HCT116 (cell line): ENCODE results near the gene BTBD3. TPM values are rescaled to one million over a fixed set of nuclear protein-coding genes. Genes with fewer than 3 reads are reported as not detected.

Source experiments
- ATAC-seq: fragments of 200-7000 bp; cut with Tn5 transposase; 2 replicates; pipeline ENCODE4 v1.9.1; 2020; ENCODE audit warnings: mild to moderate bottlenecking, moderate library complexity
- BruUV-seq: library from RNA; stranded (reverse); fragments of 400-500 nt; replicated peaks from 2 replicates; lab custom pipeline; 2021; lab: Mats Ljungman, UMichigan
- CTCF ChIA-PET: fragments of 300-600 bp; sonication (Branson Sonifier 250); formaldehyde crosslinking; loops from one replicate; lab custom pipeline; 2021; ENCODE audit warnings: antibody characterized with exemption; lab: Charles Lee
- POLR2A ChIA-PET: fragments of 300-600, 350-600 bp; sonication (Branson Sonifier 250); formaldehyde crosslinking; loops from one replicate; lab custom pipeline; 2021; ENCODE audit warnings: antibody characterized with exemption; lab: Charles Lee
- RAD21 ChIA-PET, 2 experiments: fragments of 300-600 bp; sonication (Branson Sonifier 250); formaldehyde crosslinking; loops; one replicate each; lab custom pipeline; 2023; ENCODE audit warnings: low total read pairs in 2 of 2; ENCODE audit not compliant: uncharacterized antibody in 2 of 2, unreplicated experiment in 2 of 2, low non-redundant PET in 1 of 2; lab: Charles Lee
- DNase-seq: peaks from one replicate; pipeline ENCODE4 v3.0.0-alpha.2; 2010; ENCODE audit warnings: low read depth, low spot score
- H2AFZ ChIP-seq: fragments of 200-600 bp; shearing (Covaris generic), sonication (generic); 2 replicates; pipeline ENCODE4 v1.6.1; 2017; ENCODE audit warnings: low read depth, mixed run types, mixed read lengths, antibody characterized with exemption, low read length; ENCODE audit not compliant: poor library complexity, severe bottlenecking
- H3K27ac ChIP-seq: 2 replicates; pipeline ENCODE4 v1.5.1; 2012; ENCODE audit warnings: low read depth, low read length
- H3K27me3 ChIP-seq: fragments of 200-600 bp; sonication (generic); 2 replicates; pipeline ENCODE4 v1.6.1; 2016; ENCODE audit warnings: mixed run types, low read length, mixed read lengths; ENCODE audit not compliant: insufficient read depth
- H3K36me3 ChIP-seq, 2 experiments: fragments of 200-500 bp in 1 of 2; fragments of 200-600 bp in 1 of 2; sonication (Bioruptor generic) in 1 of 2; sonication (generic) in 1 of 2; 2 replicates each; pipeline versions ENCODE4 v1.5.1 to v1.6.1; 2014 to 2016; ENCODE audit warnings: low read length in 2 of 2, inconsistent platforms in 1 of 2, mixed read lengths in 1 of 2, mixed run types in 1 of 2; ENCODE audit not compliant: insufficient read depth in 2 of 2, control insufficient read depth in 1 of 2
- H3K4me1 ChIP-seq, 2 experiments: fragments of 200-600 bp in 1 of 2; sonication (generic) in 1 of 2; 2 replicates each; pipeline versions ENCODE4 v1.5.1 to v1.6.1; 2012 to 2017; ENCODE audit warnings: low read length in 2 of 2, inconsistent platforms in 1 of 2, mild to moderate bottlenecking in 1 of 2, mixed read lengths in 1 of 2, mixed run types in 1 of 2, moderate library complexity in 1 of 2; ENCODE audit not compliant: insufficient read depth in 2 of 2, control insufficient read depth in 1 of 2
- H3K4me2 ChIP-seq: fragments of 200-600 bp; sonication (generic); 2 replicates; pipeline ENCODE4 v1.6.1; 2017; ENCODE audit warnings: mixed run types, low read length, mixed read lengths
- H3K4me3 ChIP-seq, 2 experiments: fragments of 200-600 bp in 1 of 2; sonication (generic) in 1 of 2; replicated peaks in 1 of 2; 2 replicates each; pipeline ENCODE4 v1.5.1; 2011 to 2016; ENCODE audit warnings: low read length in 2 of 2, control low read depth in 1 of 2, low read depth in 1 of 2, mild to moderate bottlenecking in 1 of 2, mixed read lengths in 1 of 2, mixed run types in 1 of 2
- H3K79me2 ChIP-seq: fragments of 200-600 bp; sonication (generic); 2 replicates; pipeline ENCODE4 v1.6.1; 2017; ENCODE audit warnings: mild to moderate bottlenecking, mixed run types, low read length, moderate library complexity, mixed read lengths; ENCODE audit not compliant: insufficient read depth
- H3K9ac ChIP-seq: fragments of 200-600 bp; sonication (generic); 2 replicates; pipeline ENCODE4 v1.6.1; 2016; ENCODE audit warnings: low read length, mixed read lengths
- H3K9me2 ChIP-seq: fragments of 200-600 bp; sonication (generic), shearing (Covaris generic); 2 replicates; pipeline ENCODE4 v1.6.1; 2017; ENCODE audit warnings: mixed run types, mild to moderate bottlenecking, moderate library complexity; ENCODE audit not compliant: insufficient read depth
- H3K9me3 ChIP-seq, 2 experiments: fragments of 200-500 bp in 1 of 2; fragments of 200-600 bp in 1 of 2; sonication (Bioruptor generic) in 1 of 2; sonication (generic) in 1 of 2; 2 replicates each; pipeline ENCODE4 v1.6.1; 2014 to 2017; ENCODE audit warnings: low read length in 2 of 2, mixed read lengths in 2 of 2, inconsistent platforms in 1 of 2, low read depth in 1 of 2, mild to moderate bottlenecking in 1 of 2, mixed run types in 1 of 2, moderate library complexity in 1 of 2; ENCODE audit not compliant: control insufficient read depth in 1 of 2, insufficient read depth in 1 of 2
- H4K20me1 ChIP-seq: fragments of 200-600 bp; sonication (generic), shearing (Covaris generic); 2 replicates; pipeline ENCODE4 v1.6.1; 2017; ENCODE audit warnings: mixed run types, mild to moderate bottlenecking, moderate library complexity; ENCODE audit not compliant: insufficient read depth
- ATF3 ChIP-seq: IDR thresholded peaks from 2 replicates; pipeline ENCODE4 v1.6.1; 2012
- CBX3 ChIP-seq: IDR thresholded peaks from 2 replicates; pipeline ENCODE4 v1.6.1; 2012; ENCODE audit warnings: low read depth
- CEBPB ChIP-seq: IDR thresholded peaks from 2 replicates; pipeline ENCODE4 v1.6.1; 2012; ENCODE audit warnings: low read depth
- CTCF ChIP-seq, 3 experiments: fragments of 200-600 bp in 1 of 3; sonication (generic) in 1 of 3; IDR thresholded peaks in 2 of 3; conservative IDR thresholded peaks in 1 of 3; 2 replicates each; pipeline ENCODE4 v1.5.1; 2012 to 2017; ENCODE audit warnings: low read depth in 2 of 3, low read length in 2 of 3, antibody characterized with exemption in 1 of 3, borderline replicate concordance in 1 of 3, control low read depth in 1 of 3, mild to moderate bottlenecking in 1 of 3, mixed read lengths in 1 of 3, mixed run types in 1 of 3, moderate library complexity in 1 of 3; ENCODE audit not compliant: insufficient read depth in 1 of 3
- ELF1 ChIP-seq: IDR thresholded peaks from 2 replicates; pipeline ENCODE4 v1.6.1; 2012; ENCODE audit warnings: low read depth, borderline replicate concordance
- EZH2 ChIP-seq: fragments of 200-600 bp; sonication (generic); IDR thresholded peaks from 2 replicates; pipeline ENCODE4 v1.6.1; 2017; ENCODE audit warnings: antibody characterized with exemption, mixed run types
- EZH2phosphoT487 ChIP-seq: fragments of 200-600 bp; IDR thresholded peaks from 2 replicates; pipeline ENCODE4 v1.6.1; 2018; ENCODE audit warnings: antibody characterized with exemption, borderline replicate concordance
- FOSL1 ChIP-seq: IDR thresholded peaks from 2 replicates; pipeline ENCODE4 v1.6.1; 2012; ENCODE audit warnings: low read depth
- JUND ChIP-seq: IDR thresholded peaks from 2 replicates; pipeline ENCODE4 v1.6.1; 2012
- POLR2A ChIP-seq: IDR thresholded peaks from 2 replicates; pipeline ENCODE4 v1.7.0; 2011; ENCODE audit warnings: borderline replicate concordance; ENCODE audit not compliant: insufficient read depth, insufficient read length; ENCODE audit errors: extremely low read depth
- POLR2AphosphoS5 ChIP-seq: IDR thresholded peaks from 2 replicates; pipeline ENCODE4 v1.6.1; 2011; ENCODE audit warnings: mild to moderate bottlenecking, low read depth, low read length, moderate library complexity
- RAD21 ChIP-seq: IDR thresholded peaks from 2 replicates; pipeline ENCODE4 v1.6.1; 2012; ENCODE audit warnings: low read depth, mild to moderate bottlenecking
- SIN3A ChIP-seq: IDR thresholded peaks from 2 replicates; pipeline ENCODE4 v1.6.1; 2012; ENCODE audit warnings: low read depth
- SP1 ChIP-seq: IDR thresholded peaks from 2 replicates; pipeline ENCODE4 v1.6.1; 2012; ENCODE audit warnings: low read depth
- SRF ChIP-seq: IDR thresholded peaks from 2 replicates; pipeline ENCODE4 v1.6.1; 2012; ENCODE audit warnings: low read depth
- TCF7L2 ChIP-seq: IDR thresholded peaks from 2 replicates; pipeline ENCODE4 v1.7.0; 2011; ENCODE audit warnings: borderline replicate concordance, inconsistent platforms; ENCODE audit not compliant: insufficient read depth, insufficient read length; ENCODE audit errors: extremely low read depth
- ZFX ChIP-seq: fragments of 450-650 bp; IDR thresholded peaks from 2 replicates; pipeline ENCODE4 v1.6.1; 2017
- ZNF274 ChIP-seq: fragments of 200-500 bp; sonication (Bioruptor generic); IDR thresholded peaks from 2 replicates; pipeline ENCODE4 v1.6.1; 2014; ENCODE audit warnings: mild to moderate bottlenecking, low read depth, low read length, inconsistent platforms
- intact Hi-C: fragments of 100-400 bp; cut with micrococcal nuclease; formaldehyde crosslinking; loops from 2 replicates; pipeline ENCODE4 v1.10.0; 2022
- total RNA-seq: library from RNA; stranded (reverse); gene quantifications from one replicate; pipeline ENCODE4 v1.2.1, GENCODE V29; 2021; ENCODE audit not compliant: unreplicated experiment
- TF ChIP-seq, protein P1 (sequence below): IDR thresholded peaks from 2 replicates; pipeline ENCODE4 v1.6.1; 2012
- TF ChIP-seq, protein P2 (sequence below): IDR thresholded peaks from 2 replicates; pipeline ENCODE4 v1.6.1; 2011; ENCODE audit warnings: mild to moderate bottlenecking, low read length, moderate library complexity; ENCODE audit not compliant: insufficient replicate concordance; ENCODE audit errors: extremely low read depth

The BTBD3 gene
- total RNA-seq, 1 experiment from 2014 or later, result 20.2 TPM

DNA sequence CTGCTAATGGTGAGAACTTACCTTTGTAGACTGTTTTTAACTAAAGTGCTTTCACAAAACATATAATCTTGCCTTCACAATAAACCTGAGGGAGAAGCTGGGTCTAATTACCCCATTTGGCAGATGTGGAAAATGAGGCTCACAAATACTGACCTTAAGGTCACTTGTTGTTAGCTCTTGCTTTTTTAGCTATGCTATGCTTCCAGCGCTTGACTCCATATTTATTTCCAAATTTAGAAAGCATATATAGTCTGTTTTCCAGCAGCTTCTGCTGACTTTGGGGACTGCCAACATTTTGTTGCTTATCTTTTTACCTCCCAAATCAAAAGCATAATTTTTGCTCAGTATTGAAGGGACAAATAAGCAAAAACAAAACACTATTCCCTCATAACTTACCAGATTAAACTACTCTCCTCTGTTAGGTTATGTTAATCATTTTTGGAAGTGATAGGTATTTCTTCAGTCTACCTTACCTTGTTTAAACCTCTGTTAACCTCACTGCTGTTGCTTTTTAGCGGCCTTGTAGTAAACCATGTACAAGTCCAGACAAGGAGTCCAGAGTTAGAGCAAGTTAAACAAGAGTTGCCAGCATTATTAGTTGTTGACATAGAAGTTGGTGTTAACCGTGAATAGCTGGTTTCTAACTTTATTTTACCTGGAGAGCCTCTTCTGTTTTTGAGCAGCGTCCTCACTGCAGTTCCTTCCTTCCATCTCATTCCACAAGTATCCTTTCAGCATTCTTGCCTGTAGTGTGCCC lies 4.9 kb upstream of the BTBD3 start (continued):
- TF ChIP-seq, protein P1, sequence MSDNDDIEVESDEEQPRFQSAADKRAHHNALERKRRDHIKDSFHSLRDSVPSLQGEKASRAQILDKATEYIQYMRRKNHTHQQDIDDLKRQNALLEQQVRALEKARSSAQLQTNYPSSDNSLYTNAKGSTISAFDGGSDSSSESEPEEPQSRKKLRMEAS, result no peak
- TF ChIP-seq JUND (no peak), SP1 (no peak)

DNA sequence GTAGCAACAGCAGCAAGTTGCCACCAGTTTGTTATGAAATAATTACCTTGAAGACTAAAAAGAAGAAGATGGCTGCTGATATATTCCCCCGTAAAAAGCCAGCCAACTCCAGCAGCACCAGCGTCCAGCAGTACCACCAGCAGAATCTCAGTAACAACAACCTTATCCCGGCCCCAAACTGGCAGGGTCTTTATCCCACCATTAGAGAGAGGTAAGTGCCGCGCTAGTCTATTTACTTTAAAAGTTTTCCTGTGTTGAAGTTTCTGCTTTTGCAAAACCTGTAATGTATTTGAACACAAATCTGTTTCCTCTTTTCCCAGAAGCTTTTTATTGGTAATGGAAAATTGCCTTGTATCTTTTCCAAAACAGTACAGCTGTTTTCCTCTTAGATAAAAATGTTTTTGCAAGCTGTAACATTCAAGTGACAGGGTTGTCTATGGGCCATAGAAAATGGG lies 725 bp downstream of the BTBD3 start:
- H3K4me1 ChIP-seq, result no peaks in the 10 kb centered on the region
- no peak for ATAC-seq
- no peak overlapping the region for H3K4me3 ChIP-seq
- H3K9me2 ChIP-seq, result no peaks in the 10 kb centered on the region
- intact Hi-C loops, result no loop called here
- H3K36me3 ChIP-seq, result no peaks in the 10 kb centered on the region
- TF ChIP-seq TCF7L2, result no peak
- no peak for TF ChIP-seq SP1
- TF ChIP-seq SIN3A, result no peak
- TF ChIP-seq, protein P2, sequence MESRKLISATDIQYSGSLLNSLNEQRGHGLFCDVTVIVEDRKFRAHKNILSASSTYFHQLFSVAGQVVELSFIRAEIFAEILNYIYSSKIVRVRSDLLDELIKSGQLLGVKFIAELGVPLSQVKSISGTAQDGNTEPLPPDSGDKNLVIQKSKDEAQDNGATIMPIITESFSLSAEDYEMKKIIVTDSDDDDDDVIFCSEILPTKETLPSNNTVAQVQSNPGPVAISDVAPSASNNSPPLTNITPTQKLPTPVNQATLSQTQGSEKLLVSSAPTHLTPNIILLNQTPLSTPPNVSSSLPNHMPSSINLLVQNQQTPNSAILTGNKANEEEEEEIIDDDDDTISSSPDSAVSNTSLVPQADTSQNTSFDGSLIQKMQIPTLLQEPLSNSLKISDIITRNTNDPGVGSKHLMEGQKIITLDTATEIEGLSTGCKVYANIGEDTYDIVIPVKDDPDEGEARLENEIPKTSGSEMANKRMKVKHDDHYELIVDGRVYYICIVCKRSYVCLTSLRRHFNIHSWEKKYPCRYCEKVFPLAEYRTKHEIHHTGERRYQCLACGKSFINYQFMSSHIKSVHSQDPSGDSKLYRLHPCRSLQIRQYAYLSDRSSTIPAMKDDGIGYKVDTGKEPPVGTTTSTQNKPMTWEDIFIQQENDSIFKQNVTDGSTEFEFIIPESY, result no peak
- TF ChIP-seq CBX3, result no peak
- no peak for TF ChIP-seq ZNF274
- no peak for TF ChIP-seq EZH2phosphoT487
- TF ChIP-seq, protein P1, result no peak
- no peak for TF ChIP-seq RAD21
- TF ChIP-seq POLR2A, result no peak
- no peak for TF ChIP-seq JUND
- no peak for TF ChIP-seq CEBPB
- no peak for TF ChIP-seq EZH2
- no peak for TF ChIP-seq ATF3
- no peak for TF ChIP-seq SRF
- no peak for TF ChIP-seq POLR2AphosphoS5
- no peak for TF ChIP-seq FOSL1
- no peak for TF ChIP-seq ZFX
- TF ChIP-seq ELF1, result no peak
- TF ChIP-seq CTCF (IDR thresholded peaks at IDR 0.05 in 2 of 3, conservative IDR thresholded peaks at IDR 0.05 in 1 of 3; ENCODE audit: borderline replicate concordance in 1 of 3, insufficient read depth in 1 of 3, low read depth in 2 of 3, low read length in 2 of 3), result no peak
- POLR2A ChIA-PET, result no interaction called here
- RAD21 ChIA-PET, result no interaction called here
- DNase-seq, result no peak
- no peak overlapping the region for H2AFZ ChIP-seq
- H3K27me3 ChIP-seq, result no peaks in the 10 kb centered on the region
- H4K20me1 ChIP-seq, result no peaks in the 10 kb centered on the region
- no peaks in the 10 kb centered on the region for H3K9me3 ChIP-seq
- no peak overlapping the region for H3K9ac ChIP-seq
- CTCF ChIA-PET, result no interaction called here
- H3K27ac ChIP-seq, result no peak overlapping the region
- H3K4me2 ChIP-seq, result no peak overlapping the region
- peaks cover 18% of the 10 kb centered on the region for H3K79me2 ChIP-seq
- BruUV-seq, result no TSS peak
